Spleen (tissue), 11 donors: ENCODE results near the gene SMARCA2. TPM values are rescaled to one million over a fixed set of nuclear protein-coding genes. Genes with fewer than 3 reads are reported as not detected.

Source experiments
- DNase-seq: peaks from one replicate; pipeline ENCODE4 v3.0.0-alpha.2; 2020
- H3K27ac ChIP-seq, 8 donors: fragments of 200-600 bp; sonication (generic) in 7 of 8; 1 replicate in 4 of 8; 2 replicates in 4 of 8; pipeline versions ENCODE4 v1.5.0 to v1.8.0; 2016 to 2021; ENCODE audit warnings: inconsistent platforms in 4 of 8, mild to moderate bottlenecking in 4 of 8, moderate library complexity in 1 of 8
- H3K27me3 ChIP-seq, 7 donors: fragments of 200-600 bp; sonication (generic) in 6 of 7; replicated peaks in 1 of 7; 1 replicate in 4 of 7; 2 replicates in 3 of 7; pipeline versions ENCODE4 v1.5.0 to v1.8.0; 2016 to 2021; ENCODE audit warnings: inconsistent platforms in 3 of 7, mild to moderate bottlenecking in 1 of 7
- H3K36me3 ChIP-seq, 6 donors: fragments of 200-600 bp; sonication (generic) in 5 of 6; 1 replicate in 4 of 6; 2 replicates in 2 of 6; pipeline versions ENCODE4 v1.5.0 to v1.8.0; 2016 to 2021; ENCODE audit warnings: inconsistent platforms in 2 of 6
- H3K4me1 ChIP-seq, 6 donors: fragments of 200-600 bp; sonication (generic) in 5 of 6; 1 replicate in 3 of 6; 2 replicates in 3 of 6; pipeline versions ENCODE4 v1.5.0 to v1.8.0; 2016 to 2021; ENCODE audit warnings: inconsistent platforms in 3 of 6
- H3K4me3 ChIP-seq, 8 donors: fragments of 200-600 bp; sonication (generic) in 7 of 8; 1 replicate in 4 of 8; 2 replicates in 4 of 8; pipeline versions ENCODE4 v1.5.0 to v1.8.0; 2016 to 2021; ENCODE audit warnings: inconsistent platforms in 4 of 8, mild to moderate bottlenecking in 4 of 8, moderate library complexity in 2 of 8
- H3K9me3 ChIP-seq, 8 donors: fragments of 200-600 bp; sonication (generic) in 7 of 8; 1 replicate in 4 of 8; 2 replicates in 4 of 8; pipeline versions ENCODE4 v1.5.0 to v1.8.0; 2016 to 2021; ENCODE audit warnings: inconsistent platforms in 4 of 8
- POLR2A ChIP-seq, 3 donors: fragments of 450-650 bp; IDR thresholded peaks; one replicate each; pipeline ENCODE4 v1.5.1; 2017; ENCODE audit warnings: antibody characterized with exemption in 3 of 3, mild to moderate bottlenecking in 1 of 3
- POLR2AphosphoS5 ChIP-seq, 3 donors: sonication (generic); formaldehyde crosslinking; IDR thresholded peaks; one replicate each; pipeline ENCODE4 v1.5.1; 2017; ENCODE audit warnings: antibody characterized with exemption in 3 of 3
- WGBS, 5 donors: extraction: QIAGEN DNeasy Blood & Tissue Kit in 3 of 5; methylation state at CpG; one replicate each; pipeline versions ENCODE4 v1.1.5 to v1.1.7; 2013 to 2018; 5-methylcytosine and 5-hydroxymethylcytosine counted together
- intact Hi-C: fragments of 100-400 bp; cut with DNase I; formaldehyde crosslinking; loops from one replicate; pipeline ENCODE4 v1.15.0; 2023; ENCODE audit warnings: low total_unique reads
- polyA plus RNA-seq, 3 donors: library from polyadenylated mRNA; stranded (reverse); fragments of 200-250 nt; gene quantifications; one replicate each; pipeline ENCODE4 v1.2.1, GENCODE V29; 2013
- total RNA-seq, 7 donors: library from RNA; depleted of rRNA in 3 of 7; stranded (reverse); fragments of >200 nt in 3 of 7; fragmentation: NEBNext Ultra II Directional in 4 of 7; extraction: Animal tissue kit (Norgen Biotek cat#: 25700) in 4 of 7; gene quantifications; one replicate each; pipeline versions ENCODE4 v1.1.0 to v1.2.1, GENCODE V29; 2016 to 2021
- TF ChIP-seq, protein P1 (sequence below), 11 experiments: fragments of 200-600 bp in 7 of 11; fragments of 450-650 bp in 4 of 11; sonication (generic) in 4 of 11; IDR thresholded peaks in 8 of 11; conservative IDR thresholded peaks in 3 of 11; 1 replicate in 7 of 11; 2 replicates in 4 of 11; pipeline versions ENCODE4 v1.4.0 to v1.8.0; 2016 to 2021; ENCODE audit warnings: antibody characterized with exemption in 11 of 11, inconsistent platforms in 4 of 11, mild to moderate bottlenecking in 1 of 11
- donor health status: healthy with polysubstance abuse.
- donor health status: DM: no; HTN: no; CAD: no; lungs with moderate emphysema.
- donor health status: DM: no; HTN: no; CAD: no.
- donor health status: Bipolar disorder and iron deficiency.
- donor health status: healthy.
- donor health status: DM: no; HTN: no; CAD: no.
- donor health status: DM: yes; HTN: yes; CAD: no.

SMARCA2 gene
- total and polyA plus RNA-seq, 10 donors = 41.9 to 252 (median 186) TPM

DNA sequence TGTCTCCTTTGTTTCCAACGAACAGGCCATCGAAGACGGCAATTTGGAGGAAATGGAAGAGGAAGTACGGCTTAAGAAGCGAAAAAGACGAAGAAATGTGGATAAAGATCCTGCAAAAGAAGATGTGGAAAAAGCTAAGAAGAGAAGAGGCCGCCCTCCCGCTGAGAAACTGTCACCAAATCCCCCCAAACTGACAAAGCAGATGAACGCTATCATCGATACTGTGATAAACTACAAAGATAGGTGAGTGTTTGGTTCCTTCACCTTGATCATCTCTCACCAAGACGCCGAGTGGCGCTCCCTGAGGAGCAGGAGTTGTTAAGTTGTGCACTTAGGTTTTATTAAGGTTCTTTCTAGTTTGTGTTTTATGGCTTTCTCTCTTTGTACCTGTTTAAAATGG, 146.5 kb downstream of the SMARCA2 start:
- WGBS, 5 donors = 73 to 86% (median 83%) methylated on average over 13 of the region's 13 CpGs
- H3K4me1 ChIP-seq = peaks cover 10 to 81% (median 41%) of the 10 kb centered on the region in 6 donors
- intact Hi-C loops = no loop called here
- no peak for TF ChIP-seq POLR2AphosphoS5 (IDR thresholded peaks at IDR 0.05)
- TF ChIP-seq, protein P1, sequence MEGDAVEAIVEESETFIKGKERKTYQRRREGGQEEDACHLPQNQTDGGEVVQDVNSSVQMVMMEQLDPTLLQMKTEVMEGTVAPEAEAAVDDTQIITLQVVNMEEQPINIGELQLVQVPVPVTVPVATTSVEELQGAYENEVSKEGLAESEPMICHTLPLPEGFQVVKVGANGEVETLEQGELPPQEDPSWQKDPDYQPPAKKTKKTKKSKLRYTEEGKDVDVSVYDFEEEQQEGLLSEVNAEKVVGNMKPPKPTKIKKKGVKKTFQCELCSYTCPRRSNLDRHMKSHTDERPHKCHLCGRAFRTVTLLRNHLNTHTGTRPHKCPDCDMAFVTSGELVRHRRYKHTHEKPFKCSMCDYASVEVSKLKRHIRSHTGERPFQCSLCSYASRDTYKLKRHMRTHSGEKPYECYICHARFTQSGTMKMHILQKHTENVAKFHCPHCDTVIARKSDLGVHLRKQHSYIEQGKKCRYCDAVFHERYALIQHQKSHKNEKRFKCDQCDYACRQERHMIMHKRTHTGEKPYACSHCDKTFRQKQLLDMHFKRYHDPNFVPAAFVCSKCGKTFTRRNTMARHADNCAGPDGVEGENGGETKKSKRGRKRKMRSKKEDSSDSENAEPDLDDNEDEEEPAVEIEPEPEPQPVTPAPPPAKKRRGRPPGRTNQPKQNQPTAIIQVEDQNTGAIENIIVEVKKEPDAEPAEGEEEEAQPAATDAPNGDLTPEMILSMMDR (IDR thresholded peaks at IDR 0.05 in 8 of 11, conservative IDR thresholded peaks at IDR 0.05 in 3 of 11) = no peak
- no peak for TF ChIP-seq POLR2A (IDR thresholded peaks at IDR 0.05)
- H3K9me3 ChIP-seq = no peaks in the 10 kb centered on the region
- H3K36me3 ChIP-seq = peaks cover 0 to 49% (median 14%) of the 10 kb centered on the region in 6 donors
- H3K27ac ChIP-seq = peak overlapping the region in 1 of 8 donors; percentile 87
- DNase-seq = no peak
- no peak overlapping the region for H3K4me3 ChIP-seq
- H3K27me3 ChIP-seq = no peaks in the 10 kb centered on the region

DNA sequence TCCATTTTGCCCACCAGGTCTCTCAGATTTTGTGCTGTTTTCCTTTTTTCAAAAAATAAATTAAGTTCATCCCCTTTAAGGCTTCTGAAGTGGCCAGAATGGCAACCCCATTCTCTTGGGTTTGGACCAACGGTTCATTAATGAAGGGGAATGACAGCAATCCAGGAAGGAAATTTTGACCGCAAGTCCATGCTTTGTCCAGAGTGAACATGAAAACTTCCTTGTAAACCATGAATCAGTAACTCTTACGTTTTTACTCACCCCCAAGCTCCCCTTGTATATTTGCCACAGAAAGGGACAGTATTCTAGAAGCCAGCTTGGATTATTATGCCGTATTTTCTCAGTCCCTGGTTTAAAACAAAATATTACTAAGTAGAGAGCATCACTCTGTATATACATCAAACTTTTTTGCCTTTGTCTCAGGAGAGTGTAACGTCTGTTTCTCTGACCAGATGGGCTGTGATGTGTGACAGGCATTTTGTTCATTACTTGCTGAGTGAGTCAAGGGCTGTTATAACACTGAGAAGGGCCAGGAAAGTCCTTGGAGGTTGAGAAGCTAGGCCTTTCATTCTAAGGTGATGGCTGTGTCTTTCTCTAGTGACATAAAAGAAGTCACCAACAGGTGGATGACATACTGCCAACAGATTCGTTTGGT, 148.2 kb downstream of the SMARCA2 start:
- H3K27ac ChIP-seq = no peak overlapping the region
- intact Hi-C loops = no loop called here
- no peaks in the 10 kb centered on the region for H3K27me3 ChIP-seq
- DNase-seq = no peak
- no peaks in the 10 kb centered on the region for H3K9me3 ChIP-seq
- no peak for TF ChIP-seq POLR2AphosphoS5 (IDR thresholded peaks at IDR 0.05)
- TF ChIP-seq, protein P1 (IDR thresholded peaks at IDR 0.05 in 8 of 11, conservative IDR thresholded peaks at IDR 0.05 in 3 of 11) = no peak
- no peak for TF ChIP-seq POLR2A (IDR thresholded peaks at IDR 0.05)
- 41 to 67% (median 57%) methylated on average over 6 of the region's 6 CpGs for WGBS, 5 donors
- H3K4me3 ChIP-seq = no peak overlapping the region
- H3K36me3 ChIP-seq = peaks cover 0 to 66% (median 19%) of the 10 kb centered on the region in 6 donors
- peaks cover 0 to 70% (median 29%) of the 10 kb centered on the region in 6 donors for H3K4me1 ChIP-seq

DNA sequence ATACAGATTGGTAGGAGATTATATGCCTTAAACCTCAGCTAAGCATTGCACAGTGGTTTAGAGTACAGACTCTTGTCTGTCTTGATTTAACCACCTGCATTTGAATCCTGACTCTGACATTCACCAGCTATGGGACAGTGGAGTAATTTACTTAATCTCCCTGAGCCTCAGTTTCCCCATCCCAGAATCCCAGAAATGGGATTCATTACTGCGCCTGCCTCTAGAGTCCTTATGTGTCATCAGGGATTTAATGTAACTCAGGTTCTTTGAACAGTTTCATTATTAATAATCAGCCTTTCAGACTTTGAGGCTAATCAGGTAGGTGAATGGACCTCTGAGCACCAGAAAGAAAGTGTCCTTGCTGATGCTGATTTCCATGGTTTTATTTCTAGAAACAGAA, 149.1 kb downstream of the SMARCA2 start:
- TF ChIP-seq, protein P1 (IDR thresholded peaks at IDR 0.05 in 8 of 11, conservative IDR thresholded peaks at IDR 0.05 in 3 of 11) = no peak
- TF ChIP-seq POLR2A (IDR thresholded peaks at IDR 0.05) = no peak
- no peak for TF ChIP-seq POLR2AphosphoS5 (IDR thresholded peaks at IDR 0.05)
- H3K36me3 ChIP-seq = peaks cover 0 to 75% (median 28%) of the 10 kb centered on the region in 6 donors
- no peaks in the 10 kb centered on the region for H3K9me3 ChIP-seq
- H3K4me1 ChIP-seq = peaks cover 0 to 61% (median 21%) of the 10 kb centered on the region in 6 donors
- 89 to 100% (median 94%) methylated on average over 1 of the region's 1 CpG for WGBS, 5 donors
- no peaks in the 10 kb centered on the region for H3K27me3 ChIP-seq
- DNase-seq = no peak
- no peak overlapping the region for H3K27ac ChIP-seq
- no peak overlapping the region for H3K4me3 ChIP-seq
- intact Hi-C loops = no loop called here

DNA sequence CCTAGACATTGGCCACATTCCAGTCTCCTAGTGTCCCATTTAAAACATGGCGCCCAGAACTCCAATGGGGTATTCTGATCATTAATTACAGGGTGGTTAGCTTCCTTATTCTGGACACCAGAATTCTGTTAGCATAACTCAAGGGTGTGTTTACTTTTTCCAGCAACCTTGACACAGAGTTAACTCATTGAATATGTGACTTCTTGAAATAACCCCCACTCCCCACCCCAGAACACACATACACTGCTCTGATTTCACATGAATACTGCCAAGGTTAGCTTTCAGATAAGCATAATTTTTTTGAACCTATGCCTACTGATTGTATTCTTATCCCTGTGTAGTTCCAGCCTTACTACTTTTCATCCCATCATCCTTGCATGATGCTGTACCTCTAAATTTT, 151.1 kb downstream of the SMARCA2 start:
- no peak overlapping the region for H3K27ac ChIP-seq
- 94 to 100% (median 95%) methylated on average over 1 of the region's 1 CpG for WGBS, 5 donors
- TF ChIP-seq POLR2AphosphoS5 (IDR thresholded peaks at IDR 0.05) = no peak
- TF ChIP-seq, protein P1 (IDR thresholded peaks at IDR 0.05 in 8 of 11, conservative IDR thresholded peaks at IDR 0.05 in 3 of 11) = no peak
- no peak for TF ChIP-seq POLR2A (IDR thresholded peaks at IDR 0.05)
- H3K9me3 ChIP-seq = no peaks in the 10 kb centered on the region
- H3K4me3 ChIP-seq = no peak overlapping the region
- no peaks in the 10 kb centered on the region for H3K27me3 ChIP-seq
- peaks cover 0 to 94% (median 45%) of the 10 kb centered on the region in 6 donors for H3K36me3 ChIP-seq
- intact Hi-C loops = no loop called here
- peaks cover 0 to 42% (median 5%) of the 10 kb centered on the region in 6 donors for H3K4me1 ChIP-seq
- no peak for DNase-seq
